Caco-2 (cell line): Measurements from ENCODE around the gene RAB7B. TPM values are rescaled to one million over a fixed set of nuclear protein-coding genes. Genes with fewer than 3 reads are reported as not detected.
"Not testable (repeated sequence)": the region's sequence is repeated elsewhere in the genome, so short reads cannot be mapped to it uniquely, and the experiment has no call there.

Source experiments
- BruUV-seq: library from RNA; stranded (reverse); fragments of 400-500 nt; replicated peaks from 2 replicates; lab custom pipeline; 2021; lab: Mats Ljungman, UMichigan
- CTCF ChIA-PET: fragments of 300-600 bp; sonication (Branson Sonifier 250); formaldehyde crosslinking; loops from one replicate; lab custom pipeline; 2022; ENCODE audit warnings: antibody characterized with exemption; lab: Charles Lee
- POLR2A ChIA-PET: fragments of 300-600 bp; sonication (Branson Sonifier 250); formaldehyde crosslinking; loops from one replicate; lab custom pipeline; 2022; ENCODE audit warnings: antibody characterized with exemption; lab: Charles Lee
- DNase-seq, 2 experiments: peaks; one replicate each; pipeline versions ENCODE4 v3.0.0 to v3.0.0-alpha.2; 2020 to 2022
- H3K27me3 ChIP-seq: replicated peaks from 2 replicates; pipeline ENCODE4 v1.6.0; 2011; ENCODE audit warnings: low read length; ENCODE audit not compliant: control insufficient read depth, insufficient read depth
- H3K36me3 ChIP-seq: 2 replicates; pipeline ENCODE4 v1.5.1; 2011; ENCODE audit warnings: low read length; ENCODE audit not compliant: control insufficient read depth, insufficient read depth
- H3K4me1 ChIP-seq: fragments of 250-450 bp; sonication (Bioruptor Pico); 2 replicates; pipeline ENCODE4 v1.5.1; 2020; ENCODE audit warnings: mild to moderate bottlenecking
- H3K4me3 ChIP-seq: 2 replicates; pipeline ENCODE4 v1.5.1; 2011; ENCODE audit warnings: low read depth, mild to moderate bottlenecking, control low read depth, low read length
- H3K9me3 ChIP-seq: fragments of 250-450 bp; sonication (Bioruptor Pico); 2 replicates; pipeline ENCODE4 v1.5.1; 2020; ENCODE audit warnings: mild to moderate bottlenecking, moderate library complexity
- H3K27ac Mint-ChIP-seq: one replicate; pipeline ENCODE4 v1.8.0; 2022; ENCODE audit warnings: mixed read lengths; ENCODE audit not compliant: unreplicated experiment
- H3K27me3 Mint-ChIP-seq: one replicate; pipeline ENCODE4 v1.8.0; 2022; ENCODE audit warnings: mixed read lengths; ENCODE audit not compliant: insufficient read depth, unreplicated experiment
- H3K36me3 Mint-ChIP-seq: one replicate; pipeline ENCODE4 v1.8.0; 2022; ENCODE audit warnings: mild to moderate bottlenecking, mixed read lengths; ENCODE audit not compliant: insufficient read depth, unreplicated experiment
- H3K4me1 Mint-ChIP-seq: one replicate; pipeline ENCODE4 v1.8.0; 2022; ENCODE audit warnings: low read depth, mixed read lengths; ENCODE audit not compliant: unreplicated experiment
- H3K4me3 Mint-ChIP-seq: one replicate; pipeline ENCODE4 v1.8.0; 2022; ENCODE audit warnings: mild to moderate bottlenecking, moderate library complexity, mixed read lengths; ENCODE audit not compliant: unreplicated experiment
- H3K9me3 Mint-ChIP-seq: one replicate; pipeline ENCODE4 v1.8.0; 2022; ENCODE audit warnings: mixed read lengths; ENCODE audit not compliant: unreplicated experiment
- CTCF ChIP-seq, 2 experiments: fragments of 200-600 bp in 1 of 2; IDR thresholded peaks; 1 replicate in 1 of 2; 2 replicates in 1 of 2; pipeline versions ENCODE4 v1.5.1 to v1.8.0; 2011 to 2022; ENCODE audit warnings: antibody characterized with exemption in 1 of 2, control low read depth in 1 of 2, inconsistent platforms in 1 of 2, low read depth in 1 of 2, low read length in 1 of 2, mild to moderate bottlenecking in 1 of 2, moderate library complexity in 1 of 2; ENCODE audit not compliant: insufficient read depth in 1 of 2, severe bottlenecking in 1 of 2, unreplicated experiment in 1 of 2
- intact Hi-C: fragments of 100-400 bp; cut with micrococcal nuclease; formaldehyde crosslinking; loops from one replicate; pipeline ENCODE4 v1.10.0; 2022; ENCODE audit not compliant: unreplicated experiment
- total RNA-seq: library from RNA; stranded (reverse); gene quantifications from 2 replicates; pipeline ENCODE4 v1.2.3, GENCODE V29; 2022

RAB7B gene
- total RNA-seq, 1 experiment from 2014 or later: not detected

GRCh38 chr1:206000641-206001339 is 2.4 kb downstream of the RAB7B start:
- no TSS peak for BruUV-seq
- Mint-ChIP-seq H3K27me3 (peaks cover 9% of the 10 kb centered on the region), H3K4me1 (peaks cover 4% of the 10 kb centered on the region), H3K9me3 (peaks cover 13% of the 10 kb centered on the region), H3K4me3 (no peak overlapping the region), H3K36me3 (no peaks in the 10 kb centered on the region), H3K27ac (no peak overlapping the region)
- CTCF ChIA-PET: interaction anchor here (0.6 kb wide), 1 partner anchor 23 kb away, joined by 3 read pairs; no protein-coding TSS in a partner anchor
- H3K36me3 ChIP-seq: no peaks in the 10 kb centered on the region
- no peaks in the 10 kb centered on the region for H3K9me3 ChIP-seq
- no peak for TF ChIP-seq CTCF (IDR thresholded peaks at IDR 0.05; ENCODE audit: insufficient read depth in 1 of 2, low read depth in 1 of 2, low read length in 1 of 2, severe bottlenecking in 1 of 2, unreplicated experiment in 1 of 2)
- POLR2A ChIA-PET: no interaction called here
- no peaks in the 10 kb centered on the region for H3K4me1 ChIP-seq
- no peak for DNase-seq
- H3K27me3 ChIP-seq: no peaks in the 10 kb centered on the region
- H3K4me3 ChIP-seq: no peak overlapping the region
- intact Hi-C loops: no loop called here

- no peak for TF ChIP-seq CTCF (IDR thresholded peaks at IDR 0.05; ENCODE audit: insufficient read depth in 1 of 2, low read depth in 1 of 2, low read length in 1 of 2, severe bottlenecking in 1 of 2, unreplicated experiment in 1 of 2)
- Histone ChIP-seq H3K36me3 (no peaks in the 10 kb centered on the region), H3K4me1 (no peaks in the 10 kb centered on the region), H3K4me3 (no peak overlapping the region), H3K27me3 (no peaks in the 10 kb centered on the region; the same call in 1 of the 2 replicates), H3K9me3 (no peaks in the 10 kb centered on the region)
- no peak for DNase-seq
- Mint-ChIP-seq H3K9me3 (no peaks in the 10 kb centered on the region), H3K27ac (no peak overlapping the region), H3K4me1 (no peaks in the 10 kb centered on the region), H3K27me3 (peaks cover 9% of the 10 kb centered on the region), H3K36me3 (no peaks in the 10 kb centered on the region), H3K4me3 (no peak overlapping the region)
- BruUV-seq: no TSS peak
- intact Hi-C loops: no loop called here
- CTCF ChIA-PET: interaction anchor here (0.5 to 1.2 kb wide), 2 partner anchors 13 to 80 kb away, joined by 3 to 4 read pairs; no protein-coding TSS in a partner anchor
- POLR2A ChIA-PET: no interaction called here
Measured at GRCh38 chr1:205998457-205999241, 4.5 kb downstream of the RAB7B start.

- H3K27ac Mint-ChIP-seq, H3K9me3 ChIP-seq, H3K4me1 ChIP-seq, BruUV-seq, intact Hi-C loops, H3K4me1 Mint-ChIP-seq, H3K4me3 ChIP-seq, H3K36me3 ChIP-seq, H3K4me3 Mint-ChIP-seq, DNase-seq, H3K36me3 Mint-ChIP-seq, CTCF ChIA-PET, POLR2A ChIA-PET, H3K9me3 Mint-ChIP-seq, H3K27me3 ChIP-seq: not testable (repeated sequence)
- peaks cover 11% of the 10 kb centered on the region for H3K27me3 Mint-ChIP-seq
Measured at GRCh38 chr1:205996641-205997040, 6.6 kb downstream of the RAB7B start.
